Mucosa of descending colon (tissue), 3 donors: ENCODE results near the gene SPINK8. TPM values are rescaled to one million over a fixed set of nuclear protein-coding genes. Genes with fewer than 3 reads are reported as not detected.

Experiments used
- ATAC-seq: fragments of 200-7000 bp; cut with Tn5 transposase; one replicate; pipeline ENCODE4 v1.9.1; 2020; ENCODE audit warnings: mild to moderate bottlenecking, moderate library complexity
- DNase-seq, 3 donors: peaks; one replicate each; pipeline ENCODE4 v3.0.0-alpha.2; 2020
- H3K36me3 ChIP-seq: fragments of 200-600 bp; one replicate; pipeline ENCODE4 v1.8.0; 2021; ENCODE audit warnings: low read depth, mild to moderate bottlenecking
- H3K4me1 ChIP-seq: fragments of 200-600 bp; one replicate; pipeline ENCODE4 v1.8.0; 2021; ENCODE audit warnings: low read depth, mild to moderate bottlenecking
- H3K4me3 ChIP-seq: fragments of 200-600 bp; one replicate; pipeline ENCODE4 v1.8.0; 2021; ENCODE audit warnings: mild to moderate bottlenecking
- H3K9me3 ChIP-seq: fragments of 200-600 bp; one replicate; pipeline ENCODE4 v1.8.0; 2021; ENCODE audit warnings: mild to moderate bottlenecking
- intact Hi-C, 2 donors: fragments of 100-400 bp; cut with DNase I in 1 of 2; cut with micrococcal nuclease in 1 of 2; formaldehyde crosslinking; loops; one replicate each; pipeline versions ENCODE4 v1.11.0 to v1.11.1; 2022; cut with DNase I, micrococcal nuclease
- total RNA-seq, 3 donors: library from RNA; stranded (reverse); fragmentation: NEBNext Ultra II Directional in 2 of 3; extraction: Animal tissue kit (Norgen Biotek cat#: 25700) in 2 of 3; gene quantifications; one replicate each; pipeline versions ENCODE4 v1.2.1 to v1.2.4, GENCODE V29; 2021 to 2023
- TF ChIP-seq, protein P1 (sequence below): fragments of 200-600 bp; IDR thresholded peaks from one replicate; pipeline ENCODE4 v1.8.0; 2022; ENCODE audit warnings: antibody characterized with exemption, mild to moderate bottlenecking
- donor health status: DM: no; HTN: no; CAD: no; lungs with moderate emphysema.
- donor health status: DM: no; HTN: no; CAD: no.
- donor health status: DM: no; HTN: yes; CAD: no.

SPINK8 gene
- total RNA-seq, 3 donors from 2014 or later, result not detected

DNA sequence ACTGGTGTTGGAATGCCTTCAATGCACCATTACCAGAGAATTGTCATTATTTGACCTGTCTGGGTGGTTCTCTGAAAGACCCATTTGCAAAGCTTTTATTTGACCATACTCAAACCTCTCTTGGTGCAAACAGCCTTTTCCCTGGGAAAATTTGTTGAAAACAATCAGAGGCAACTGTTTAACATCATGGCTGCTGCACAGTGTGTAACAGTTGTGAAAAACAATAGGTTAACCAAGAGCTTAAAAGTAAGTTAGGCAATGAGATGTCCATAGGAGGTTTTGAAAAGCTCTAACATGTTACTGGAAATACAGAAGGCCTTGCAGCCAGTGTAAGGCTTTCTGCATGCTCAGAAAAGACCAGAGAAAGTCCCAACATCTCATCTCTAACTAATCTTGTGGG lies 18.9 kb downstream of the SPINK8 start:
- TF ChIP-seq, protein P1, sequence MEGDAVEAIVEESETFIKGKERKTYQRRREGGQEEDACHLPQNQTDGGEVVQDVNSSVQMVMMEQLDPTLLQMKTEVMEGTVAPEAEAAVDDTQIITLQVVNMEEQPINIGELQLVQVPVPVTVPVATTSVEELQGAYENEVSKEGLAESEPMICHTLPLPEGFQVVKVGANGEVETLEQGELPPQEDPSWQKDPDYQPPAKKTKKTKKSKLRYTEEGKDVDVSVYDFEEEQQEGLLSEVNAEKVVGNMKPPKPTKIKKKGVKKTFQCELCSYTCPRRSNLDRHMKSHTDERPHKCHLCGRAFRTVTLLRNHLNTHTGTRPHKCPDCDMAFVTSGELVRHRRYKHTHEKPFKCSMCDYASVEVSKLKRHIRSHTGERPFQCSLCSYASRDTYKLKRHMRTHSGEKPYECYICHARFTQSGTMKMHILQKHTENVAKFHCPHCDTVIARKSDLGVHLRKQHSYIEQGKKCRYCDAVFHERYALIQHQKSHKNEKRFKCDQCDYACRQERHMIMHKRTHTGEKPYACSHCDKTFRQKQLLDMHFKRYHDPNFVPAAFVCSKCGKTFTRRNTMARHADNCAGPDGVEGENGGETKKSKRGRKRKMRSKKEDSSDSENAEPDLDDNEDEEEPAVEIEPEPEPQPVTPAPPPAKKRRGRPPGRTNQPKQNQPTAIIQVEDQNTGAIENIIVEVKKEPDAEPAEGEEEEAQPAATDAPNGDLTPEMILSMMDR, result no peak
- Histone ChIP-seq H3K4me3 (no peak overlapping the region), H3K9me3 (peaks cover 16% of the 10 kb centered on the region), H3K36me3 (no peaks in the 10 kb centered on the region), H3K4me1 (no peaks in the 10 kb centered on the region)
- intact Hi-C loops, result no loop called here
- DNase-seq (no peak), ATAC-seq (no peak)

DNA sequence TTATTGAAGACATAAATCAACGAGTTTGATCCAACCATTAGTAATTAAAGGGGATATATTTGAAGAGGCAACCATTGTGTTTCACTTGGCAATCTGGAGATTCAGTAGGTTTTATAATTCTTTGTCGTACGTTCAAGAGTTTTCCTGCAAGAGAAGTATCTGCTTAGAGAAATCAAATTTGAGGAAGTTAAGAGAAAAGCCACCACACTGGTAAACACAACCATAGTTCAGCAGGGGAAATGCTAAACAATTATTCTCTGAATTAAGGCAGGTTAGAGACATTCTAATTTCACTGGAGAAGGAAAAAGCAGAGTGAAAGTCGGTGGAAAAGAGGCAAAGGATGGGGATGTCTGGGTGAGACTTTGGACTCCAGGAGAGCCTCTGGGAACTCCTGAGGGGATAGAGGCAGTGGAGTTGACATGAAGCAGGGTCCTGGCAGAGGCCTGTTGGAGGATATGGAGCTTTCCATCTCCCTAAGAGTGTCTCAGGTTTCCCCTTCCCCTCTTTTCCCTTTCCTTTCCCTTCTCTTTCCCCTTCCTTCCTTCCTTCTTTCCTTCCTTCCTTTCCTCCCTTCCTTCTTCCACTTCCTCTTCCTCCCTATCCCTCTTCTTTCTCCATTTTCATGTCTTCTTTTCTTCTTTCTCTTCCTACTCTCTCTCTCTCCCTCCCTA lies 26.5 kb downstream of the SPINK8 start:
- TF ChIP-seq, protein P1, result no peak
- ATAC-seq, result no peak

DNA sequence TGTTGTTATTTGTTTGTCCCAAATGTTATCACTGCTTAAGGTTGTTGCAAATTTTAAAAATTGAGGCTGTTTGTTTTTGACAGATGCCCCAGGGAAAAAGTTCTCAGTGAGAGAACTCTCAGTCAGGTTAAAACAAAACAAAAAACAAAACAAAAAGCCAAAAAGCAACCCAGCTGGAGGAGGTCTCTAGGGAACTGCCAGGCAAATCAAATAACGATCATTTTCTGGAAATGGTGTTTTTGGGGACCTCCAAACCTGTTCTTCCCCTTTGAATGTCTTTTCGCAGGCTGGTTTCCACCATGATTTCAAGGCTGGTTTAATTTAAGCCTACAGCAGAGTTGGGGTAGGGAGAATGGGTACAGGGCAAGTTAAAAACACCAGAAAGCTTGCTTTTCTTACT lies 27.2 kb downstream of the SPINK8 start:
- DNase-seq, result no peak
- ATAC-seq, result no peak
- Histone ChIP-seq H3K36me3 (no peaks in the 10 kb centered on the region), H3K4me3 (no peak overlapping the region), H3K9me3 (no peaks in the 10 kb centered on the region), H3K4me1 (no peaks in the 10 kb centered on the region)
- intact Hi-C loops, result no loop called here
- TF ChIP-seq, protein P1, result no peak

More for the DNA sequence above, 26.5 kb downstream of the SPINK8 start:
- no peak for DNase-seq
- intact Hi-C loops, result no loop called here
- H3K9me3 ChIP-seq, result no peaks in the 10 kb centered on the region
- no peaks in the 10 kb centered on the region for H3K36me3 ChIP-seq
- H3K4me1 ChIP-seq, result no peaks in the 10 kb centered on the region
- no peak overlapping the region for H3K4me3 ChIP-seq

DNA sequence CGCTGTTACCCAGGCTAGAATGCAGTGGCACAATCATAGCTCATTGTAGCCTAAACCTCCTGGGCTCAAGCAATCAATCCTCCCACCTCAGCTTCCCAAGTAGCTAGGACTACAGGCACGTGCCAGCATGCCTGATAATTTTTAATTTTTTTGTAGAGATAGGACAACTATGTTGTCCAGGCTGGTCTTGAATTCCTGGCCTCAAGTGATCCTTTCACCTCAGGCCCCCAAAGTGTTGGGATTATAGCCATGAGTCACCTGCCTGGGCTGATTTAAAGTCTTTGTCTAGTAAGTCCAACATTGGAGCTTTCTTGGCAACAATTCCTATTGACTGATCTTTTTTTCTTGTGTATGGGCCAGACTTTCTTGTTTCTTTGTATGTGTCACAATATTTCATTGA lies 28.1 kb downstream of the SPINK8 start:
- Histone ChIP-seq H3K4me3 (no peak overlapping the region), H3K4me1 (no peaks in the 10 kb centered on the region), H3K36me3 (no peaks in the 10 kb centered on the region), H3K9me3 (no peaks in the 10 kb centered on the region)
- TF ChIP-seq, protein P1, result no peak
- intact Hi-C loops, result no loop called here
- DNase-seq (no peak), ATAC-seq (no peak)

DNA sequence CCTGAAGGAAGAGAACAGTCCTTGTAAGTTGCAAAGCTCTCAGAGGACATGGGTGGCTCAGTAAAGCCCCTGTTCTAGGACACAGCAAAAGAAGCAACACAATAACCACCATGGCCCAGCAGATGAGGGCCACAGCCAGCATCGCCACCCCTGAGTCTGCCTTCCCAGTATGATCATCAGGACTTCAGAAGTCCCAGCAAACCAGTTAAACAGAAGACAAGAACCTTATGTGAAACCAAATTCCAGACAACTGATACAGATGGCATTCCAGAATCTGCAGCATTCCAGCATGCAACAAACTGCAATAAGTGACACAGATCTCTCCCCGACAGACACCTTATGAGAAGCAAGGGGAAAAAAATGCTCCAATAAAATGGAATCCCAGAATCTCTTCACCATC lies 30.4 kb downstream of the SPINK8 start:
- TF ChIP-seq, protein P1, result no peak
- intact Hi-C loops, result no loop called here
- no peak overlapping the region for H3K4me3 ChIP-seq
- peaks cover 2% of the 10 kb centered on the region for H3K4me1 ChIP-seq
- no peaks in the 10 kb centered on the region for H3K36me3 ChIP-seq
- H3K9me3 ChIP-seq, result no peaks in the 10 kb centered on the region
- DNase-seq, result no peak
- no peak for ATAC-seq

DNA sequence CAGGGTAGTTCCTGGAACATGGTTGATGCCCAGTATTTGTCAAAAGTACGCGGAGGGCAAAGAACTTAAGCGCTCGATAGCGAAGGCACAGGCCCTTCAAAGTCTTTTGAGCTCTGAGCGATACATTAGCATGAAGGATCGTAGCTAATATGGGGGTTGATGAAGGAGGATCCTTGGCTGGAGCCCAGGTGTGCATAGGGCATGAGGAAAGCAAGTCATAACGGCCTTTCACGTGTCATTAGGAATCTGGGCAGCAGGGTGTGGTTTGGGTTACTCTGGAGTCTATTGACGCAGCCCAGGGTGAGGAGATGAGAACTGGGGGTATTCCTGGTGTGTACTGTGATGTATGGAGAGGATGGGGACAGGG lies 31.7 kb downstream of the SPINK8 start:
- peak in 2 of 3 donors; percentile 46 to 68 for DNase-seq
- intact Hi-C loops, result no loop called here
- TF ChIP-seq, protein P1, result no peak
- peak; percentile 56 for ATAC-seq
- Histone ChIP-seq H3K4me3 (peak overlapping the region; percentile 54), H3K36me3 (no peaks in the 10 kb centered on the region), H3K9me3 (no peaks in the 10 kb centered on the region), H3K4me1 (peaks cover 2% of the 10 kb centered on the region)
